ENCODE measurements around the gene LMF1.

DNA sequence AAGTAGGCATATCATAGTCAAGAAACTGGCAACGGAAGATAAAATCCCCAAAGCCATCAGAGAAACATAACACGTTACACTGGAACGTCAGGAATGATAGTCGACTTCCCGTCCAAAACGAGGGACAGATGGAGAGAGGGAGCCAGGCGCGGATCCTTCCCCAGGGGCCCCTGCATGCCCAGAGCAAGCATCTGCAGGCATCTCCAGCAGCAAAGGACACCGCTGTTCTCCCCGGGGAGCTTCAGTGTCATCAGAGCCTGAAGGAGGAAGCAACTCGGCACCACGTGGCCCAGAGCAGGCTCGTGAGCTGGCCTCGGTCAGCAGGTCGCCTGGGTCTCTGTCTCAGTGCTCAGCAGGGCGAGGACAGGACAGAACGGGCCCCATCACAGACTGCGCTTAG is 50.1 kb downstream of the LMF1 start:
- TF ChIP-seq POLR2A (IDR thresholded peaks at IDR 0.05; ENCODE audit: low read depth, low read length): no peak
- TF ChIP-seq PAX5 (IDR thresholded peaks at IDR 0.05; ENCODE audit: insufficient read depth, low read length, severe bottlenecking): no peak
- no peak for TF ChIP-seq POLR2AphosphoS5 (IDR thresholded peaks at IDR 0.05; ENCODE audit: low read depth, low read length)
- no peak for TF ChIP-seq TAF1 (IDR thresholded peaks at IDR 0.05; ENCODE audit: low read depth, low read length)

Data from GM12891 (cell line).